ENCODE data around the gene NEDD8.

NEDD8 gene

DNA sequence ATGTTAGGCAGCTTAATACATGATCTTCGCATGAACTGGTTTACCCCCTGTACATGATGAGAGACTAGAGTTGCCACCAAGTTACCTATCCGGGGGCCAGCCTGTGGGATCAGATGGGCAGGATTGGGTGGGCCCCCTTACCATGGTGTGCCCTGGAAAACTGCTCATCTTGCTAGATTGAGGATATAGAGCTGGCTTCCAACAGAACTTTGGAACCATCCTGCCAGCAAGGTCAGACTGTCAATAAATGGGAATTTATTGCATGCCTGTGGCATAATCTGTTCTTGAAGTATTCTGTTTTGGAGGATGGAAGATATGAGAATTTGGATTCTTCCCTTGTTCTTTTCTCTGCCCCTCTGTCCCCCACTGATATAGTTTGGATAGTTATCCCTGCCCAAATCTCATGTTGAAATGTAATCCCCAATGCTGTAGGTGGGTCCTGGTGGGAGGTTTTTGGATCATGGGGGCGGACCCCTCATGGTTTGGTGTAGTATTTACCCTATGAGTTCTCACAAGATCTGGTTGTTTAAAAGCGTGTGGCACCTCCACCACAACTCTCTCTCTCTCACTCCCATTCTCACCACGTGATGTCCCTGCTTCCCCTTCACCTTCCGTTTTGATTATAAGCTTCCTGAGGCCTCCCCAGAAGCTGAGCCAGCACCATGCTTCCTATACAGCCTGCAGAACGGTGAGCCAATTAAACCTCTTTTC, 33.2 kb downstream of the NEDD8 start:
- Histone ChIP-seq H3K36me3 (ENCODE audit: insufficient read depth, low read length) (peaks cover 28% of the 10 kb centered on the region), H3K27me3 (ENCODE audit: insufficient read depth, low read length, poor library complexity) (no peaks in the 10 kb centered on the region), H4K20me1 (ENCODE audit: insufficient read depth, low read length) (no peaks in the 10 kb centered on the region), H3K4me3 (ENCODE audit: low read depth in 1 of 2, low read length in 2 of 2) (no peak overlapping the region), H3K79me2 (ENCODE audit: insufficient read depth, low read length) (peaks cover 34% of the 10 kb centered on the region), H3K9ac (ENCODE audit: low read depth, low read length) (no peak overlapping the region), H3K27ac (ENCODE audit: low read length) (no peak overlapping the region), H3K4me2 (ENCODE audit: insufficient read depth, low read length) (no peak overlapping the region), H2AFZ (ENCODE audit: low read depth, low read length) (no peak overlapping the region), H3K4me1 (ENCODE audit: insufficient read depth, low read length) (peaks cover 27% of the 10 kb centered on the region), H3K9me3 (ENCODE audit: insufficient read depth, low read length, severe bottlenecking) (peaks cover 5% of the 10 kb centered on the region)
- no peak for ATAC-seq (ENCODE audit: insufficient read depth, low read depth)
- DNase-seq, result no peak
- TF ChIP-seq EZH2 (IDR thresholded peaks at IDR 0.05; ENCODE audit: borderline replicate concordance, low read depth, low read length, severe bottlenecking), result no peak
- TF ChIP-seq, protein P1, sequence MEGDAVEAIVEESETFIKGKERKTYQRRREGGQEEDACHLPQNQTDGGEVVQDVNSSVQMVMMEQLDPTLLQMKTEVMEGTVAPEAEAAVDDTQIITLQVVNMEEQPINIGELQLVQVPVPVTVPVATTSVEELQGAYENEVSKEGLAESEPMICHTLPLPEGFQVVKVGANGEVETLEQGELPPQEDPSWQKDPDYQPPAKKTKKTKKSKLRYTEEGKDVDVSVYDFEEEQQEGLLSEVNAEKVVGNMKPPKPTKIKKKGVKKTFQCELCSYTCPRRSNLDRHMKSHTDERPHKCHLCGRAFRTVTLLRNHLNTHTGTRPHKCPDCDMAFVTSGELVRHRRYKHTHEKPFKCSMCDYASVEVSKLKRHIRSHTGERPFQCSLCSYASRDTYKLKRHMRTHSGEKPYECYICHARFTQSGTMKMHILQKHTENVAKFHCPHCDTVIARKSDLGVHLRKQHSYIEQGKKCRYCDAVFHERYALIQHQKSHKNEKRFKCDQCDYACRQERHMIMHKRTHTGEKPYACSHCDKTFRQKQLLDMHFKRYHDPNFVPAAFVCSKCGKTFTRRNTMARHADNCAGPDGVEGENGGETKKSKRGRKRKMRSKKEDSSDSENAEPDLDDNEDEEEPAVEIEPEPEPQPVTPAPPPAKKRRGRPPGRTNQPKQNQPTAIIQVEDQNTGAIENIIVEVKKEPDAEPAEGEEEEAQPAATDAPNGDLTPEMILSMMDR (IDR thresholded peaks at IDR 0.05; ENCODE audit: borderline replicate concordance, extremely low read depth, low read length, poor library complexity, severe bottlenecking), result no peak

DNA sequence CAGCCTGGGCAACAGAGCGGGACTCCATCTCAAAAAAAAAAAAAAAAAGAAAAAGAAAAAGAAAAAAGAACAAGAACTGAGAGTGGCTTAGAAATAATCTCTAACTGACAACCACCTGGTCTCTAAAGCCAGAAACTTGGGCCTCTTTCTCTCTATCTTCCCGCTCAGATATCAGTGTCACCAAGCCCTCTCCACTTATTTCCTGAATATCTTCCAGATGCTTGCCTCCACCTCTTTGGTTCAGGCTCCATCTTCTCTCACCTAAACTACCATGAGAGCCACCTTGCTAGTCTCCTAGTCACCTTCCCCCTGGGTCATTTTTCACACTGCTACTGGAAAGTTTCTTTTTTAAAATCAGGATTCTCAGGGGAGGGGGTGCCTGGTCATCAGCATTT, 35.1 kb downstream of the NEDD8 start:
- Histone ChIP-seq H3K27ac (ENCODE audit: low read length) (no peak overlapping the region), H3K4me2 (ENCODE audit: insufficient read depth, low read length) (peak overlapping the region; percentile 69; the same call in 1 of the 2 replicates), H3K9ac (ENCODE audit: low read depth, low read length) (peak overlapping the region; percentile 96; the same call in 1 of the 2 replicates), H3K27me3 (ENCODE audit: insufficient read depth, low read length, poor library complexity) (no peaks in the 10 kb centered on the region), H3K36me3 (ENCODE audit: insufficient read depth, low read length) (peaks cover 32% of the 10 kb centered on the region), H3K79me2 (ENCODE audit: insufficient read depth, low read length) (peaks cover 48% of the 10 kb centered on the region), H4K20me1 (ENCODE audit: insufficient read depth, low read length) (no peaks in the 10 kb centered on the region), H3K4me1 (ENCODE audit: insufficient read depth, low read length) (peaks cover 40% of the 10 kb centered on the region), H3K9me3 (ENCODE audit: insufficient read depth, low read length, severe bottlenecking) (peaks cover 2% of the 10 kb centered on the region), H2AFZ (ENCODE audit: low read depth, low read length) (no peak overlapping the region), H3K4me3 (ENCODE audit: low read depth in 1 of 2, low read length in 2 of 2) (no peak overlapping the region; a peak in 1 of 4 replicates)
- ATAC-seq (ENCODE audit: insufficient read depth, low read depth) (no peak), DNase-seq (no peak)
- TF ChIP-seq EZH2 (IDR thresholded peaks at IDR 0.05; ENCODE audit: borderline replicate concordance, low read depth, low read length, severe bottlenecking), result no peak
- TF ChIP-seq, protein P1 (IDR thresholded peaks at IDR 0.05; ENCODE audit: borderline replicate concordance, extremely low read depth, low read length, poor library complexity, severe bottlenecking), result no peak

DNA sequence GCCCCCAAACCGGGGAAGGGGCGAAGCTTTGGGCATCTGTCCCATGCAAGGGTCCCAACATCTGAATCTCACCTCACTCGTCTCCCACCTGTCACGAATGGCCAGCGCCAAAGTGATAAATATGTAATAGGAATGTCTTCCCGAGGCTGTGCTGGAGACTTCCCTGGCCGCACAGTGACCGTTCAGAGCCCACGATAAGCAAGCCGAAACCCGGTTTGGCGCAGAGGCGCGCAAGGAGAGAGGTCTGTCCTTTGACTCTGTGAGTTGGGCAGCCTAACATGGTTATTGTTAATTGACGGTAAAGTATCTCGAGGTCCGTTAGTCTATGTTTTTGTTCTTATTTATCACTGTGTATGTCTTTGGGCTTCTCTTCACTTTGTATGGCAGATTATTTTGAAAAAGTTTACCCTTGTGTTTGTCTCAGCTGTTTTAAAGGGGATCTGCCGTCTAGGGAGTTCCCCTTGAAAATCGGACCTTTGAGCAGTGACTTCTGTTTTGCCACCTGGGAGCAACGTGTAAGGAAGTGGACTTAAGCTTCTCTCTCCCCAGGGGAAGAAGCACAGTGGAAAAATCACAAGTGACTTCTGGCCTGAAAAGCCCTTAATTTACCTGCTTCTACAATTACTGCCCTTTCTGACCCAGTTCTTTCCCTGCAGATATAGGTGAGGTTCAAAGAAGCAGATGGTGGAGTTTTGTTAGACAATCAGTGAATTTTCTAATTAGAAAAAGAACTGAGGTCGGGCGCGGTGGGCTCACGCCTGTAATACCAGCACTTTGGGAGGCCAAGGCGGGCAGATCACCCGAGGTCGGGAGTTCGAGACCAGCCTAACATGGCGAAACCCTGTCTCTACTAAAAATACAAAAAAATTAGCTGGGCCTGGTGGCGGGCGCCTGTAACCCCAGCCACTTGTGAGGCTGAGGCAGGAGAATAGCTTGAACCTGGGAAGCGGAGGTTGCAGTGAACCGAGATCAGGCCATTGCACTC, 35.8 kb downstream of the NEDD8 start:
- Histone ChIP-seq H3K9ac (ENCODE audit: low read depth, low read length) (peak overlapping the region; percentile 96), H3K4me2 (ENCODE audit: insufficient read depth, low read length) (peak overlapping the region; percentile 69), H3K27ac (ENCODE audit: low read length) (peak overlapping the region; percentile 92), H3K4me1 (ENCODE audit: insufficient read depth, low read length) (peaks cover 42% of the 10 kb centered on the region), H3K9me3 (ENCODE audit: insufficient read depth, low read length, severe bottlenecking) (no peaks in the 10 kb centered on the region), H3K27me3 (ENCODE audit: insufficient read depth, low read length, poor library complexity) (no peaks in the 10 kb centered on the region), H4K20me1 (ENCODE audit: insufficient read depth, low read length) (no peaks in the 10 kb centered on the region), H3K4me3 (ENCODE audit: low read depth in 1 of 2, low read length in 2 of 2) (peak overlapping the region; percentile 57 to 68), H3K36me3 (ENCODE audit: insufficient read depth, low read length) (peaks cover 33% of the 10 kb centered on the region), H2AFZ (ENCODE audit: low read depth, low read length) (peak overlapping the region; percentile 96), H3K79me2 (ENCODE audit: insufficient read depth, low read length) (peaks cover 48% of the 10 kb centered on the region)
- TF ChIP-seq, protein P1 (IDR thresholded peaks at IDR 0.05; ENCODE audit: borderline replicate concordance, extremely low read depth, low read length, poor library complexity, severe bottlenecking), result no peak
- no peak for TF ChIP-seq EZH2 (IDR thresholded peaks at IDR 0.05; ENCODE audit: borderline replicate concordance, low read depth, low read length, severe bottlenecking)
- DNase-seq (no peak), ATAC-seq (ENCODE audit: insufficient read depth, low read depth) (0 out of 3 replicates have a peak, but pooled peaks have one; percentile 1)
